ENCODE results near the gene PPT1.

PPT1 gene

DNA sequence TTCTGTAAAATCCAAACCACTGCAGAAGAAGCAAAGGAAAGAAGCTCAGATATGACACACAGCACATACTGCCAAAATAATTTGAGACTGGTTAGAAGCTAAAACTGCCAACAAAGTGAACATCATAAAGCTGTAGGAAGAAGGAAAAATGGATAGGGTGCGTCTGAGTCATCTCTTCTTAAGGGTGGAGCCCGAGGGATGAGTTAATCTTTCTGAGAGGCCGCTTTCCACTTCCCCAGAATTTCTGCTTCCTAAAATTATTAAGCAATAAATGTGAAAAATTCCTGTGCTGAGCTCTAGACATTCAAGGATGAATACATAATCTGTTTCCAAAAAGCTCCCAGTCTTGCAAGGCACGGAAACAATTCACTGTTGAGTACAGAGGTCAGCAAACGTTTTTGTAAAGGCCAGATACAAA lies 20.1 kb downstream of the PPT1 start:
- Mint-ChIP-seq H3K27ac (peak overlapping the region; percentile 36), H3K4me3 (no peak overlapping the region), H3K4me1 (ENCODE audit: low read depth) (peaks cover 18% of the 10 kb centered on the region), H3K27me3 (ENCODE audit: low read depth) (no peaks in the 10 kb centered on the region), H3K36me3 (ENCODE audit: low read depth) (peaks cover 48% of the 10 kb centered on the region), H3K9me3 (no peaks in the 10 kb centered on the region)

DNA sequence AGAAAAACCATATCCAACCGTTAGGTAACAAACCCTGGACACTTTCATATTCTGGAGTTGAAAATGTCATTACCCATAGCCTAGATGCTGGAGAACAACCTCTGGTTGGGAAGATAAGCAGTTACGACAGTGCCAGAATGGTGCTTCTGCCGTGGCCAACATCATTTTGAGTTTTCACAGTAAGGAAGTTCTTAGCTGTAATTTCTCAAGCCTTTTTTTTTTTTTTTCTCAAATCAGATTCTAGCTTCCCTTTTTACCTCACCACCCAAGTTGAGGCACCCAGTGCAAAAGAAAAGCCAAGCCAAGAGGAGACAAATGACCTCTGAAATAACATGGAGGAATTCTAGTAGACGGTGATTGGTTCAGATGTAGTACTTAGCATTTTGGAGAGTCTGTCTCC lies 21.8 kb downstream of the PPT1 start:
- Mint-ChIP-seq H3K36me3 (ENCODE audit: low read depth) (peaks cover 55% of the 10 kb centered on the region), H3K9me3 (no peaks in the 10 kb centered on the region), H3K4me3 (no peak overlapping the region), H3K4me1 (ENCODE audit: low read depth) (peaks cover 12% of the 10 kb centered on the region), H3K27ac (no peak overlapping the region), H3K27me3 (ENCODE audit: low read depth) (no peaks in the 10 kb centered on the region)

GRCh38 chr1:40073062-40073461 lies 24.0 kb downstream of the PPT1 start:
- Mint-ChIP-seq H3K4me1 (ENCODE audit: low read depth) (peaks cover 1% of the 10 kb centered on the region), H3K36me3 (ENCODE audit: low read depth) (peaks cover 56% of the 10 kb centered on the region), H3K27me3 (ENCODE audit: low read depth) (no peaks in the 10 kb centered on the region), H3K4me3 (no peak overlapping the region), H3K27ac (no peak overlapping the region), H3K9me3 (no peaks in the 10 kb centered on the region)

GRCh38 chr1:40072142-40072541 lies 24.9 kb downstream of the PPT1 start:
- Mint-ChIP-seq H3K9me3 (no peaks in the 10 kb centered on the region), H3K4me3 (no peak overlapping the region), H3K27me3 (ENCODE audit: low read depth) (no peaks in the 10 kb centered on the region), H3K4me1 (ENCODE audit: low read depth) (peaks cover 2% of the 10 kb centered on the region), H3K36me3 (ENCODE audit: low read depth) (peaks cover 59% of the 10 kb centered on the region), H3K27ac (no peak overlapping the region)

GRCh38 chr1:40067851-40068250 lies 29.2 kb downstream of the PPT1 start:
- Mint-ChIP-seq H3K36me3 (ENCODE audit: low read depth) (peaks cover 83% of the 10 kb centered on the region), H3K9me3 (no peaks in the 10 kb centered on the region), H3K4me3 (no peak overlapping the region), H3K4me1 (ENCODE audit: low read depth) (peaks cover 39% of the 10 kb centered on the region), H3K27ac (no peak overlapping the region), H3K27me3 (ENCODE audit: low read depth) (no peaks in the 10 kb centered on the region)

GRCh38 chr1:40067023-40067422 lies 30.0 kb downstream of the PPT1 start:
- H3K9me3 Mint-ChIP-seq, result no peaks in the 10 kb centered on the region
- H3K36me3 Mint-ChIP-seq (ENCODE audit: low read depth), result peaks cover 76% of the 10 kb centered on the region
- no peak overlapping the region for H3K4me3 Mint-ChIP-seq
- H3K27ac Mint-ChIP-seq, result peak overlapping the region; percentile 47
- no peaks in the 10 kb centered on the region for H3K27me3 Mint-ChIP-seq (ENCODE audit: low read depth)
- peaks cover 40% of the 10 kb centered on the region for H3K4me1 Mint-ChIP-seq (ENCODE audit: low read depth)

DNA sequence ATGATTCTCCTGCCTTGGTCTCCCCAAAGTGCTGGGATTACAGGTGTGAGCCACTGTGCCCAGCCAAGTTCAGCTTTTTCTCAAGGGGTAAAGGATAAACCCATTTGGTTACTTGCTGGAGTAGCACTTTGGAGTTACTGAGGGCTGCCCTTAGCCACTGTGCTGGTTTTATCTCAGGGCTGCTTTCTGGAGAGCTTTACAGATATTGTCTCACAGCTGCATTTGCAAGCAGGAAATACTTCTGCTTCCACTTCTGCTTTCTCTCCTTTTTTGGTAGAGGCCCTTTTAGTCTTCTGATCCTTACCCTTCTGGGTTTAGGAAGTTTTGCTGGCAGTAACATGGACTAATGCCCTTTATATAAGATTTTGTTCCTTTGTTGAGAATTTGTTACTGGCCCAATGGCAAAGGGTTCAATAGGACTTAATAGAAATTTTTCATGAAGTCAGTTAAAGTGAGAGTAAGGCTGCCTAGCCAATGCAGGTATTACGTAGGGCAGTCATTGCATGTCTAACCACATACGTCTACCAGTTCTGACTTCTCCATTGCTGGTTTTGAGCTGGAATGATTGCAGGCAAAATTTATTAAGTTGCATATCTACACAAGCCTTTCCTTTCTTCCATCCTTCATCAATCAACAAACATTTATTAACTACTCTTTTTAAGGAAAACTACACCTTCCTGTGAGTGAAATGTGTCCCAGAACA lies 32.1 kb downstream of the PPT1 start:
- peaks cover 57% of the 10 kb centered on the region for H3K4me1 Mint-ChIP-seq (ENCODE audit: low read depth)
- H3K36me3 Mint-ChIP-seq (ENCODE audit: low read depth), result peaks cover 74% of the 10 kb centered on the region
- peak overlapping the region; percentile 29 for H3K4me3 Mint-ChIP-seq
- peak overlapping the region; percentile 79 for H3K27ac Mint-ChIP-seq
- H3K27me3 Mint-ChIP-seq (ENCODE audit: low read depth), result no peaks in the 10 kb centered on the region
- no peaks in the 10 kb centered on the region for H3K9me3 Mint-ChIP-seq

DNA sequence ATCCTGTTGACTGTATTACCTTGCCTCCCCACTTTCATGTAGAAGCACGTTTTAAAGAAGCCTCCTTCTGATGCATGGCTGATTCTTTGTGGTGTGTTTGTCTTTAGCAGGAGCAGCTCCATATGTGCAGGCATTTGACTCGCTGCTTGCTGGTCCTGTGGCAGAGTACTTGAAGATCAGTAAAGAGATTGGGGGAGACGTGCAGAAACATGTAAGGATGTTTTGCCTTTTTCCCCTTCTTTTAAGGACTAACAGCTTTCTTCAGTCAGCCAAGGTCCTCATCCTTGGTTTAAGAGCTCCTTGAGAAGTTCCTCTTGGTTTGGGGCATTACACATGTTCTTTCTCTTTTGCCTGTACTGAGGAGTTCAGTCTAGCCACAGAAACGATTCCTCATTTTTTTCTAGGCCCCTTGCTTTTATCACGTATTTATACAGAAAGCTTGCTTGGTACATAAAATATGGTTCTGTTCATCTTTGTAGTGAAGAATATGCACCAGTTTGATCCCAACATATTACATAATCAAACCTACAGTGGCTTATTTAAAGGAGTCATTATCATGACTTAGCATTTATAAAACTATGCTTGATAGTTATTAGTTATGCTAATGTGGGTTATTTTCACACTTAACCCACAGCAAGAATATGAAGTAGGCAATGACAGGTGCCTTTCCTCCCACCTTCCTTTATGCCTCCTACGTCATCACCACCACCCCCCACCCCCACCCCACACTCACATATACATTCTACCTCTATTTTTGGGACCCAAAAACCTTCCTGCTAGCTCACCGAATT lies 36.9 kb downstream of the PPT1 start:
- peaks cover 81% of the 10 kb centered on the region for H3K4me1 Mint-ChIP-seq (ENCODE audit: low read depth)
- peak overlapping the region; percentile 67 for H3K4me3 Mint-ChIP-seq
- no peaks in the 10 kb centered on the region for H3K27me3 Mint-ChIP-seq (ENCODE audit: low read depth)
- peaks cover 70% of the 10 kb centered on the region for H3K36me3 Mint-ChIP-seq (ENCODE audit: low read depth)
- no peaks in the 10 kb centered on the region for H3K9me3 Mint-ChIP-seq
- peak overlapping the region; percentile 82 for H3K27ac Mint-ChIP-seq

DNA sequence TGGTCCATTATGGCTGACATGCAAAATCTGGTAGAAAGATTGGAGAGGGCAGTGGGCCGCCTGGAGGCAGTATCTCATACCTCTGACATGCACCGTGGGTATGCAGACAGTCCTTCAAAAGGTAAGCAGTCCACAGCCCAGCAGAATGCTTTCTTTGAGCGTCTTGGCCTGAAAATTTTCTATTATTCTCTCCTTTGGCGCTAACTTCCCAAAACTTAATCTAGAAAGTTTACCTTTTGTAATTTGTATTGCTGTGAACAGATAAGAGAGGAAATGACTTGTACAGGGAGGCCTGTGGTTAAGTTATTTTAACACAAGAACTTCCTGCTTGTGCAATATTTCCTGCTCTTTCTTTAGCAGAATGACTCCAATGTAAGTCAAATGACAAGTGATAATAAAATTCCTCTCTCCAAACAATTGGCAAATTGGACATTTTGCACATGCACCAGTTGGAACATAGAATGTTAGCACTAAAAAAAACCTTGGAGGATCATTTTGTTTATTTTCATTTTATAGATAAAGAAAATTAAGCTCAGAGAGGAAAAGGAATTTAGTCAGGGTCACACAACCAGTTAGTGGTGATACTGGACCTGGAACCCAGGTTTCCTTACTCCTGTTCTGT lies 37.6 kb downstream of the PPT1 start:
- Mint-ChIP-seq H3K4me3 (peak overlapping the region; percentile 67), H3K36me3 (ENCODE audit: low read depth) (peaks cover 67% of the 10 kb centered on the region)

GRCh38 chr1:40058453-40059337 lies 38.4 kb downstream of the PPT1 start:
- Mint-ChIP-seq H3K4me1 (ENCODE audit: low read depth) (peaks cover 79% of the 10 kb centered on the region), H3K27me3 (ENCODE audit: low read depth) (no peaks in the 10 kb centered on the region), H3K27ac (peak overlapping the region; percentile 81), H3K9me3 (no peaks in the 10 kb centered on the region), H3K4me3 (peak overlapping the region; percentile 58), H3K36me3 (ENCODE audit: low read depth) (peaks cover 61% of the 10 kb centered on the region)

More for the DNA sequence above, 37.6 kb downstream of the PPT1 start:
- Mint-ChIP-seq H3K9me3 (no peaks in the 10 kb centered on the region), H3K27me3 (ENCODE audit: low read depth) (no peaks in the 10 kb centered on the region), H3K4me1 (ENCODE audit: low read depth) (peaks cover 80% of the 10 kb centered on the region), H3K27ac (peak overlapping the region; percentile 82)

- Mint-ChIP-seq H3K36me3 (ENCODE audit: low read depth) (peaks cover 59% of the 10 kb centered on the region), H3K27ac (peak overlapping the region; percentile 81), H3K4me1 (ENCODE audit: low read depth) (peaks cover 78% of the 10 kb centered on the region), H3K27me3 (ENCODE audit: low read depth) (no peaks in the 10 kb centered on the region), H3K9me3 (no peaks in the 10 kb centered on the region), H3K4me3 (no peak overlapping the region)
Observed at GRCh38 chr1:40058097-40058452, 39.0 kb downstream of the PPT1 start.

- Mint-ChIP-seq H3K4me3 (peak overlapping the region; percentile 27), H3K27me3 (ENCODE audit: low read depth) (no peaks in the 10 kb centered on the region), H3K4me1 (ENCODE audit: low read depth) (peaks cover 78% of the 10 kb centered on the region), H3K36me3 (ENCODE audit: low read depth) (peaks cover 60% of the 10 kb centered on the region), H3K9me3 (no peaks in the 10 kb centered on the region), H3K27ac (peak overlapping the region; percentile 79)
Observed at GRCh38 chr1:40057310-40058030, 39.6 kb downstream of the PPT1 start.

DNA sequence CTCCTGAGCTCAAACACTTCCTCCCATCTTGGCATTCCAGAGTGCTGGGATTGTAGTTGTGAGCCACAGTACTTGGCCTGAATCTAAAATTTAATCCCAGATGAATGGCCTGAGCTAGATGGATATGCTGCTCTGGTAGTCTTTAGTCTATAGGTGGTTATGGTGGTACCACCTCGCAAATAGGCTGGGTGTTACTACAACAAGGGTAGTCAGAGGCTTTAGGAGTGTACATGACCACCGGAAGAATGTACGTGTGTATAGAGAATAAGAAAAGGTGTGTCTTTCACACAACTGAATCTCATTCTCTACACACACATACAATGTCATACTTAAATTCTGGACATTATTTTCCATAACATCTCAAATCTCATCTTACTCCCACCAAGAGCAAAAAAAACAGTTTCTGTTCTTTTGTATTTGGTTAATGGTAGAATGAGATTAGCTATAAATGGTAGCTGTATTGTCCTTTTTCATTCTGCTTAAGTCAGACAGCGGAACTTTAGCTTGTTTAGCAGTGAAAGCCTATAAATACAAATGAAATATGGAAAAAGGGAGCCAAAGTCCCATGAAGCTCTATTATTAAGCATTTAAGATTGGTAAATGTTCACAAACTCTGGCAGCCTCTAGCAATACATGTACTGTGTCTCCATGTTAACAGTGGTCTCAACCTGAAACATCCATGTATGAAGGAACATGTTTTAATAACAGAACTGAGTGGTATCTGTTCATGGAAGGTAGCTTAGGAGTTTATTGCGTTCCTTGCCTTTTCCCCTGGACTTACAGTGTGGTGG lies 40.3 kb downstream of the PPT1 start:
- Mint-ChIP-seq H3K27ac (peak overlapping the region; percentile 79), H3K9me3 (no peaks in the 10 kb centered on the region), H3K36me3 (ENCODE audit: low read depth) (peaks cover 57% of the 10 kb centered on the region), H3K4me1 (ENCODE audit: low read depth) (peaks cover 79% of the 10 kb centered on the region), H3K27me3 (ENCODE audit: low read depth) (no peaks in the 10 kb centered on the region), H3K4me3 (no peak overlapping the region)

Data from T-helper 1 cell treated with Interleukin-12 subunit alpha and Interleukin-12 subunit beta and Interleukin-4 antibody, amounts not matched to agents 30 μg/mL and 1 μg/mL, for 36 hours (primary cell).